Activated CD8-positive, alpha-beta memory T cell treated with anti-CD3 and anti-CD28 coated beads, Interleukin-2, amount 50 U/mL, for 24 hours (primary cell): ENCODE measurements around the gene HERPUD1.
A peak's percentile ranks its signal among the peaks of the same experiment; 100 is the strongest.
"Not testable (repeated sequence)": the region's sequence is repeated elsewhere in the genome, so short reads cannot be mapped to it uniquely, and the experiment has no call there.

ENCODE experiments used
- DNase-seq: peaks from one replicate; pipeline ENCODE4 v3.0.0-alpha.2; 2020; ENCODE audit errors: extremely low read depth

The HERPUD1 gene

GRCh38 chr16:56956756-56957155 lies 24.8 kb downstream of the HERPUD1 start:
- DNase-seq, result no peak

GRCh38 chr16:56960681-56961281 lies 28.8 kb downstream of the HERPUD1 start:
- DNase-seq, result no peak

GRCh38 chr16:56961386-56961785 lies 29.4 kb downstream of the HERPUD1 start:
- DNase-seq, result no peak

GRCh38 chr16:56961851-56962281 lies 29.9 kb downstream of the HERPUD1 start, which contains the start of gene CETP:
TSS of gene CETP (plus strand) at chr16:56961950. CDS start at chr16:56961980, 30 bp downstream.
- no peak for DNase-seq

- DNase-seq, result peak; percentile 86
These were observed 32.6 kb downstream of the HERPUD1 start for GRCh38 chr16:56964243-56965148.

GRCh38 chr16:56965149-56966092 lies 33.5 kb downstream of the HERPUD1 start:
- no peak for DNase-seq

GRCh38 chr16:56966093-56966475 lies 34.1 kb downstream of the HERPUD1 start:
- DNase-seq, result no peak

GRCh38 chr16:56967733-56968132 lies 35.8 kb downstream of the HERPUD1 start:
- no peak for DNase-seq

- no peak for DNase-seq
These were observed 37.8 kb downstream of the HERPUD1 start for GRCh38 chr16:56969769-56970168.

GRCh38 chr16:56970934-56971767 lies 39.2 kb downstream of the HERPUD1 start:
- no peak for DNase-seq

GRCh38 chr16:56971768-56972043 lies 39.8 kb downstream of the HERPUD1 start:
- no peak for DNase-seq

- no peak for DNase-seq
These were observed 40.7 kb downstream of the HERPUD1 start for GRCh38 chr16:56972403-56973293.

GRCh38 chr16:56973294-56973689 lies 41.4 kb downstream of the HERPUD1 start:
- no peak for DNase-seq

GRCh38 chr16:56973899-56974298 lies 42.0 kb downstream of the HERPUD1 start:
- DNase-seq, result not testable (repeated sequence)

GRCh38 chr16:56974549-56975300 lies 42.8 kb downstream of the HERPUD1 start:
- DNase-seq, result no peak

- DNase-seq, result no peak
These were observed 43.8 kb downstream of the HERPUD1 start for GRCh38 chr16:56975714-56976113.

GRCh38 chr16:56977216-56977615 lies 45.3 kb downstream of the HERPUD1 start:
- no peak for DNase-seq

- DNase-seq, result no peak
These were observed 46.0 kb downstream of the HERPUD1 start for GRCh38 chr16:56977823-56978430.

- DNase-seq, result no peak
These were observed 48.2 kb downstream of the HERPUD1 start for GRCh38 chr16:56980201-56980535.
